ENCODE results near the gene IER5L.
"Not testable (repeated sequence)": the region's sequence is repeated elsewhere in the genome, so short reads cannot be mapped to it uniquely, and the experiment has no call there.

The IER5L gene

GRCh38 chr9:129203556-129203909 is 25.5 kb upstream of the IER5L start:
- DNase-seq = no peak

GRCh38 chr9:129202613-129203555 is 24.8 kb upstream of the IER5L start:
- peak in 55 of 56 donors; percentile 16 to 89 (median 72) for DNase-seq

GRCh38 chr9:129201866-129202265 is 23.8 kb upstream of the IER5L start:
- no peak for DNase-seq

GRCh38 chr9:129201289-129201688 is 23.2 kb upstream of the IER5L start:
- DNase-seq = peak in 2 of 56 donors; percentile 4 to 14

GRCh38 chr9:129200255-129200654 is 22.2 kb upstream of the IER5L start:
- no peak for DNase-seq

GRCh38 chr9:129199044-129199435 is 21.0 kb upstream of the IER5L start:
- DNase-seq = no peak

GRCh38 chr9:129198319-129199043 is 20.4 kb upstream of the IER5L start:
- peak in 15 of 56 donors; percentile 6 to 76 (median 25) for DNase-seq

- peak in 1 of 56 donors; percentile 76 for DNase-seq
These were observed 19.9 kb upstream of the IER5L start for GRCh38 chr9:129197978-129198318.

- not testable (repeated sequence) for DNase-seq
These were observed 19.0 kb upstream of the IER5L start for GRCh38 chr9:129197045-129197444.

- DNase-seq = no peak
These were observed 17.5 kb upstream of the IER5L start for GRCh38 chr9:129195606-129196005.

- no peak for DNase-seq
These were observed 16.2 kb upstream of the IER5L start for GRCh38 chr9:129194221-129194620.

- no peak for DNase-seq
These were observed 15.6 kb upstream of the IER5L start for GRCh38 chr9:129193655-129194054.

- no peak for DNase-seq
These were observed 13.2 kb upstream of the IER5L start for GRCh38 chr9:129191234-129191633.

GRCh38 chr9:129189971-129190370 is 11.9 kb upstream of the IER5L start:
- not testable (repeated sequence) for DNase-seq

- DNase-seq = no peak
These were observed 9.0 kb upstream of the IER5L start for GRCh38 chr9:129187042-129187441.

- DNase-seq = no peak
These were observed 7.9 kb upstream of the IER5L start for GRCh38 chr9:129185991-129186390.

- DNase-seq = no peak
These were observed 7.3 kb upstream of the IER5L start for GRCh38 chr9:129185402-129185801.

GRCh38 chr9:129184596-129185122 is 6.6 kb upstream of the IER5L start:
- no peak for DNase-seq

GRCh38 chr9:129184219-129184524 is 6.1 kb upstream of the IER5L start:
- no peak for DNase-seq

- no peak for DNase-seq
These were observed 5.6 kb upstream of the IER5L start for GRCh38 chr9:129183495-129184218.

- peak in 1 of 56 donors; percentile 12 for DNase-seq
These were observed 4.8 kb upstream of the IER5L start for GRCh38 chr9:129182625-129183494.

Data from amygdala (tissue), 56 donors.